ENCODE results near the gene IL13RA2. TPM values are rescaled to one million over a fixed set of nuclear protein-coding genes. Genes with fewer than 3 reads are reported as not detected.

IL13RA2 gene
- total RNA-seq, 2 donors from 2014 or later, result not detected

DNA sequence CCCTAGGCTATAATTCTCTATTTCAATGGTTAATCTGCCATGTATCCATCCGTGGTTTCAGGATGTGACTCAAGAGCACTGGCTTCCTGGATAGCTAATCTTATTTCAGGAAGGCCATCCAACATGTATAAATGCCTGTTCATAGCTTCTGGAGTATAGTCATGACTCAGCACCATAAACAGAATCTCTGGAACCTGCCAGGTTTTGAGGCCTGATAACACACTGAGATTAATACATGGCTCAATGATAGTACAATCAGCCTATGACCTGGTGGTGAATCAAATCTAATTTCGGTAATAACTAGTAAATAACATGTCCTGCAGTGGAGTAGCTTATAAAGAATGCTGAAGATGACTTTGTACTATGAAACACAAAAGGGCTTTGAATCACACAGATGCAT lies 5.7 kb upstream of the IL13RA2 start:
- ATAC-seq (replicated peaks), result no peak
- H3K4me3 Mint-ChIP-seq, result no peak overlapping the region
- H3K9me3 Mint-ChIP-seq, result no peaks in the 10 kb centered on the region
- H3K27me3 Mint-ChIP-seq, result no peaks in the 10 kb centered on the region
- no peaks in the 10 kb centered on the region for H3K36me3 Mint-ChIP-seq (ENCODE audit: low read depth)
- no peaks in the 10 kb centered on the region for H3K4me1 Mint-ChIP-seq
- H3K27ac Mint-ChIP-seq, result no peak overlapping the region

DNA sequence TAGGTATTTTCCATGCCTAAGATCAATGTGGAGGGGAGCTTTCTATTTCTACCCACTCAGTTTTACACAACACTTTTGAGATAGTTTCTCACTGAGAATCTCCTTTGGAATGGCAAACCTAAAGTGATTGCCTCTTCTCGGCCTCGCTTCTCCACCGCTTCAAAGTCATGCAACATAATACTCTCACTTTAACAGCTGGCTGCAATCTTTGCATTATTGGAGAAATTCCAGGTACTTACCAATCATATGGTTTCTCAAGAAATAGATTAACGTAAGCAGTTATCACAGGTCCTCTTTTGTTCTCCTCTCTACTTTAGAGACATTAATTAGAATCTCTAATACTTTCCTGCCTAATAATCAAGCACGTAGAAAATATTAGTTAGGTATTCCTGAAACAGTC lies 3.7 kb upstream of the IL13RA2 start:
- H3K36me3 Mint-ChIP-seq (ENCODE audit: low read depth), result no peaks in the 10 kb centered on the region
- no peaks in the 10 kb centered on the region for H3K9me3 Mint-ChIP-seq
- no peaks in the 10 kb centered on the region for H3K27me3 Mint-ChIP-seq
- no peak for ATAC-seq (replicated peaks)
- H3K27ac Mint-ChIP-seq, result no peak overlapping the region
- no peaks in the 10 kb centered on the region for H3K4me1 Mint-ChIP-seq
- H3K4me3 Mint-ChIP-seq, result no peak overlapping the region

- no peaks in the 10 kb centered on the region for H3K4me1 Mint-ChIP-seq
- no peak for ATAC-seq (replicated peaks)
- H3K4me3 Mint-ChIP-seq, result no peak overlapping the region
- no peaks in the 10 kb centered on the region for H3K27me3 Mint-ChIP-seq
- H3K27ac Mint-ChIP-seq, result no peak overlapping the region
- H3K9me3 Mint-ChIP-seq, result no peaks in the 10 kb centered on the region
- H3K36me3 Mint-ChIP-seq (ENCODE audit: low read depth), result no peaks in the 10 kb centered on the region
Observed at GRCh38 chrX:115018944-115019343, 1.5 kb upstream of the IL13RA2 start.

- no peaks in the 10 kb centered on the region for H3K27me3 Mint-ChIP-seq
- H3K4me3 Mint-ChIP-seq, result no peak overlapping the region
- ATAC-seq (replicated peaks), result no peak
- no peaks in the 10 kb centered on the region for H3K36me3 Mint-ChIP-seq (ENCODE audit: low read depth)
- H3K9me3 Mint-ChIP-seq, result peaks cover under 1% of the 10 kb centered on the region
- H3K27ac Mint-ChIP-seq, result no peak overlapping the region
- H3K4me1 Mint-ChIP-seq, result no peaks in the 10 kb centered on the region
Observed at GRCh38 chrX:115018040-115018647, 728 bp upstream of the IL13RA2 start.

GRCh38 chrX:115013705-115014104 lies 3.7 kb downstream of the IL13RA2 start:
- H3K4me3 Mint-ChIP-seq, result no peak overlapping the region
- H3K36me3 Mint-ChIP-seq (ENCODE audit: low read depth), result no peaks in the 10 kb centered on the region
- H3K27ac Mint-ChIP-seq, result no peak overlapping the region
- H3K27me3 Mint-ChIP-seq, result no peaks in the 10 kb centered on the region
- H3K4me1 Mint-ChIP-seq, result no peaks in the 10 kb centered on the region
- ATAC-seq (replicated peaks), result no peak
- H3K9me3 Mint-ChIP-seq, result peaks cover 5% of the 10 kb centered on the region

DNA sequence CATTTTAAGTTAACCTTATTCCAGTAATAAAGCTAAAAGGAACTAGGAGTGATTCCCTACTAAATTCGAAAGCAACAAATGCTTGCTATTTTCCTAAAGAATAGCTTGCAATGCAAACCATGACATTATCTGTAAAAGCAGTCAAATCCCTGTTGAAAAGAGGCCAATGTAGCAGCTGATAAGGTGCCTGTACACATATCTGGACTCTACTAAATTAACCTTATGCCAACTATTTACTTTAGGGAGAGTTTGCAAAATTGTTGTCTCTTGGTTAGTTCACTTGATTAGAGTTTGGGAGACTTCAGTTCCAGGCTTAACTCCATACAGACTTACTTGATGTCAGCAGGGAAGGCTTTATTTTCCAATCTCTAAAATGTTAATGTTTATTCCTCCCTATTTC lies 6.0 kb downstream of the IL13RA2 start:
- Mint-ChIP-seq H3K27me3 (no peaks in the 10 kb centered on the region), H3K27ac (no peak overlapping the region), H3K4me3 (no peak overlapping the region), H3K4me1 (no peaks in the 10 kb centered on the region), H3K9me3 (peaks cover 5% of the 10 kb centered on the region), H3K36me3 (ENCODE audit: low read depth) (no peaks in the 10 kb centered on the region)
- ATAC-seq (replicated peaks), result no peak

GRCh38 chrX:114999906-115000305 lies 17.5 kb downstream of the IL13RA2 start:
- Mint-ChIP-seq H3K4me3 (no peak overlapping the region), H3K36me3 (ENCODE audit: low read depth) (no peaks in the 10 kb centered on the region), H3K9me3 (peaks cover 5% of the 10 kb centered on the region), H3K27me3 (no peaks in the 10 kb centered on the region), H3K27ac (no peak overlapping the region), H3K4me1 (no peaks in the 10 kb centered on the region)
- ATAC-seq (replicated peaks), result no peak

GRCh38 chrX:114997779-114998178 lies 19.6 kb downstream of the IL13RA2 start:
- Mint-ChIP-seq H3K4me3 (no peak overlapping the region), H3K9me3 (no peaks in the 10 kb centered on the region), H3K27me3 (no peaks in the 10 kb centered on the region), H3K4me1 (no peaks in the 10 kb centered on the region), H3K36me3 (ENCODE audit: low read depth) (no peaks in the 10 kb centered on the region), H3K27ac (no peak overlapping the region)
- no peak for ATAC-seq (replicated peaks)

GRCh38 chrX:114985967-114986592 lies 31.3 kb downstream of the IL13RA2 start:
- ATAC-seq (replicated peaks), result no peak
- H3K27ac Mint-ChIP-seq, result no peak overlapping the region
- H3K9me3 Mint-ChIP-seq, result peaks cover 5% of the 10 kb centered on the region
- H3K4me3 Mint-ChIP-seq, result no peak overlapping the region
- no peaks in the 10 kb centered on the region for H3K27me3 Mint-ChIP-seq
- H3K36me3 Mint-ChIP-seq (ENCODE audit: low read depth), result no peaks in the 10 kb centered on the region
- H3K4me1 Mint-ChIP-seq, result no peaks in the 10 kb centered on the region

DNA sequence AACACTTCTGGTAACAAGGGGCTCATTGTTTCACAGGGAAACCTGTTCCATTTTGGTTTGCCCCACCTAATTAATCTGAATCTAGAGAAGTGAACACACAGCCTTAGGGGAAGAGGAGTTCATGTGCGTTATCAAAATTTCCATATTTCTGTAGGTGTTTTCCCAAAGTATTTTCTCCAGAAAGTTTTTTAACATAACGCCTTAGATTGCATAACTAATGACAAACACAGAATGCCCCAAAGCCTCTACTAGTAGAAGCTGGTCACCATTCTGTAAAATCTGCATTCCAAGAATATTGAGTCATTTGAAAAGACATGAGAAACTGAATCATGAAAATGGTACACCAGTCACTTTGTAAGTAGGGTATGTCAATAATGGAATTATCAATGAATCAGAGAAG lies 41.1 kb downstream of the IL13RA2 start:
- H3K9me3 Mint-ChIP-seq, result peaks cover 7% of the 10 kb centered on the region
- H3K4me3 Mint-ChIP-seq, result no peak overlapping the region
- ATAC-seq (replicated peaks), result no peak
- H3K27me3 Mint-ChIP-seq, result no peaks in the 10 kb centered on the region
- no peaks in the 10 kb centered on the region for H3K36me3 Mint-ChIP-seq (ENCODE audit: low read depth)
- H3K27ac Mint-ChIP-seq, result no peak overlapping the region
- no peaks in the 10 kb centered on the region for H3K4me1 Mint-ChIP-seq

GRCh38 chrX:114973013-114973412 lies 44.4 kb downstream of the IL13RA2 start:
- Mint-ChIP-seq H3K27ac (no peak overlapping the region), H3K4me3 (no peak overlapping the region), H3K4me1 (no peaks in the 10 kb centered on the region), H3K36me3 (ENCODE audit: low read depth) (no peaks in the 10 kb centered on the region), H3K9me3 (peaks cover under 1% of the 10 kb centered on the region), H3K27me3 (no peaks in the 10 kb centered on the region)
- ATAC-seq (replicated peaks), result no peak

GRCh38 chrX:114970806-114971205 lies 46.6 kb downstream of the IL13RA2 start:
- Mint-ChIP-seq H3K36me3 (ENCODE audit: low read depth) (no peaks in the 10 kb centered on the region), H3K27me3 (no peaks in the 10 kb centered on the region), H3K4me1 (no peaks in the 10 kb centered on the region), H3K4me3 (no peak overlapping the region), H3K27ac (no peak overlapping the region), H3K9me3 (no peaks in the 10 kb centered on the region)
- no peak for ATAC-seq (replicated peaks)

- Mint-ChIP-seq H3K27ac (no peak overlapping the region), H3K4me1 (no peaks in the 10 kb centered on the region), H3K4me3 (no peak overlapping the region), H3K9me3 (no peaks in the 10 kb centered on the region), H3K36me3 (ENCODE audit: low read depth) (no peaks in the 10 kb centered on the region), H3K27me3 (no peaks in the 10 kb centered on the region)
- ATAC-seq (replicated peaks), result no peak
Observed at GRCh38 chrX:114964374-114964773, 53.0 kb downstream of the IL13RA2 start.

DNA sequence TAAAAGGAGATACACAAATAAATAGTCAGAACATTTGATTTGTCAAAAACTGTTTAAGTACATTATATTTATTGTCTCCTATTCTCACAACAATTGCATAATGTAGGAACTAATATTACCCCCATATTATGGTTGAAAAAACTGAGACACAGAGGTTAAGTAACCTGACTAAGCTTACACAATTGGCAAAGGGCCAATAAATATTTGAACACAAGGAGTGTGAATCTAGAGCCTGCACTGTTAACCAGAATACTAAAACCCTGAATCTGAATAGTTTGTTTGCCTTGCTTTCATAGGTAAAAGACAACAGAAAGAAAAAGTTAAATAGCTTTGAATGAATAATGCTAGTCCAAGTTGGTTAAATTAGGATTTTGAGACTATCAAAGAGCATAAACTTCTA lies 55.2 kb downstream of the IL13RA2 start:
- H3K36me3 Mint-ChIP-seq (ENCODE audit: low read depth), result no peaks in the 10 kb centered on the region
- no peaks in the 10 kb centered on the region for H3K9me3 Mint-ChIP-seq
- H3K4me1 Mint-ChIP-seq, result no peaks in the 10 kb centered on the region
- ATAC-seq (replicated peaks), result no peak
- H3K4me3 Mint-ChIP-seq, result no peak overlapping the region
- H3K27ac Mint-ChIP-seq, result no peak overlapping the region
- no peaks in the 10 kb centered on the region for H3K27me3 Mint-ChIP-seq

DNA sequence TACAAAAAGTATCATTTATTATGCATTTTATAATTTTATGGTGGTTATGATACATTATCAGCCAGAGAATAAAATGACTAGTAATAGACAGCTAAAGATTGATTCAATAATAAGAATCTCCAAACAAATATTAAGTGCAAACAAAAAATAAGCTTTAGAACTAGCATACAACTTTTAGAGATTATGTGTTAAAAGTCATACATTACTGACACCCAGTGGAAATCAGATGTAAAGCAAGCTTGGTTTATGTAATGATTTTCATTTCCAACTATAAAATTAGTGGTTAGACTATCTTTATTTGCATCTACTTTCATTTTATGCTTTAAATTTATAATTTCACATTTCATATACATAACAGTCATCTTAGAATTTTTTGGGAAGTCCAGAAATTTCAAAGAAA lies 57.7 kb downstream of the IL13RA2 start:
- Mint-ChIP-seq H3K36me3 (ENCODE audit: low read depth) (no peaks in the 10 kb centered on the region), H3K4me3 (no peak overlapping the region)

More for the DNA sequence above, 57.7 kb downstream of the IL13RA2 start:
- H3K27me3 Mint-ChIP-seq, result no peaks in the 10 kb centered on the region
- no peak for ATAC-seq (replicated peaks)
- no peaks in the 10 kb centered on the region for H3K9me3 Mint-ChIP-seq
- H3K27ac Mint-ChIP-seq, result no peak overlapping the region
- no peaks in the 10 kb centered on the region for H3K4me1 Mint-ChIP-seq

Data from activated T-helper 17 cell treated with anti-CD3 and anti-CD28 coated beads, Interleukin-2, amount 50 U/mL, for 72 hours (primary cell).